Nucleus accumbens (tissue), 56 donors: ENCODE measurements around the gene THSD7A.
A peak's percentile ranks its signal among the peaks of the same experiment; 100 is the strongest.

Experiments used
- DNase-seq, 56 donors: peaks; one replicate each; lab custom pipeline; 2025; lab: John Stamatoyannopoulos, UW

THSD7A gene

DNA sequence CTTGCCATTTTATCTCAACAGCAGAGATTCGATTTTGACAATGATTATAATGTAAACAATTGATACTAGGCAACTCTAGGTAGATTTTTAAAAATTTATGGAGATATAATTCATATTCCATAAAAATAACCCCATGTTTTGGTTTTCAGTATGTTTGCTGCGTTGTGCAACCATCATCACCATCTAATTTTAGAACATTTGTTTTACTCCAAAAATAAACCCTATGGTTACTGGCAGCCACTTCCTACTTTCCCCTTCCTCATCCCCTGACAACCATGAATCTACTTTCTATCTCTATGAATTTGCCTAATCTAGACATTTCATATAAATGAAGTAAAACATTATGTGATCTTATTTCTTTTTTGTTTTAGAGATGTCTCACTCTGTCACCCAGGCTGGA, 401.9 kb downstream of the THSD7A start:
- no peak for DNase-seq

GRCh38 chr7:11428877-11429581, 403.0 kb downstream of the THSD7A start:
- DNase-seq = no peak

DNA sequence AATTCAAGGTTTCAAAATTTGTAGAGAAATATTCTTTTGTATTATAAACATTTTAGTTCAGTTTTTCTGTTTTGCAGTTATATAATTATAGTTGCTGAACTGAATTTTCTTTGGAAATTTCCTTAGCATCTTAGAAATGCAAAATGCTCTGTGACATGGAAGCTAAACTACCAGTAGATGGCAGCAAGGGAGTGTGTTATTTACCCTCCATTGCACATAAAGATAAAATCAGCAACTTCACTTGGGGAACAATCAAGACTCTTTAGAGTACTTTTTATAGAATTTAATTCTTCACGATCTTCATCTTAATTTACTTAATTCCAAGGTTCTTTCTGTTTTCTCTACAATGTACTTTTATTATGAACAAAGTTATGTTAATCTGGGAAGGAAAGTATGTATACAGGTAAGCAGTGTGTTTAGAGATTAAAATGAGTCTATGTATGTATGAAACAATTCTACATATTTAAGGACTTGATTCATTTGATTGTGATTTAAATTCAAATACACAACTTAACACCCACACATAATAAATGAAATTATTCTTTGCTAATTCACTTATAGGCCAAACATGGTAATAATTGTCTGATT, 404.2 kb downstream of the THSD7A start:
- DNase-seq = peak in 1 of 56 donors; percentile 38

DNA sequence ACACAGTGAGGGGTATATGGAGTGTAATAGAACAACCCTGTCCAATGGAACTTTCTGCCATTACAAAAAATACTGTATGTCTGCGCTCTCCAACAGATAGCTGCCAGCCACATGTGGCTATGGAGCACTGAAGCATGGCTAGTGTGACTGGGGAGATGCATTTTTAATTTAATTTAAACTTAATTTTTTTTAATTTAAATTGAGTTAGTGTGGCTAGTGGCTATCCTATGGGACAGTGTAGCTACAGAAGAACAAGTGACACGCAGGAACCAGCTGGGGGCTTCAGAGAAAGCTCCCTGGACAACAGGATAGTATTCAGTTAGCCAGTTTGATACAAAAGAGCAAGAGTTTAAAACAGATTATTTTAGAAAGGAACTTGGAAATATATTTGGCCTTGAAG, 408.0 kb downstream of the THSD7A start:
- DNase-seq = no peak

- DNase-seq = no peak
These were observed 411.9 kb downstream of the THSD7A start for GRCh38 chr7:11420049-11420448.

GRCh38 chr7:11416641-11417458, 415.1 kb downstream of the THSD7A start:
- DNase-seq = peak in 2 of 56 donors; percentile 3 to 15

DNA sequence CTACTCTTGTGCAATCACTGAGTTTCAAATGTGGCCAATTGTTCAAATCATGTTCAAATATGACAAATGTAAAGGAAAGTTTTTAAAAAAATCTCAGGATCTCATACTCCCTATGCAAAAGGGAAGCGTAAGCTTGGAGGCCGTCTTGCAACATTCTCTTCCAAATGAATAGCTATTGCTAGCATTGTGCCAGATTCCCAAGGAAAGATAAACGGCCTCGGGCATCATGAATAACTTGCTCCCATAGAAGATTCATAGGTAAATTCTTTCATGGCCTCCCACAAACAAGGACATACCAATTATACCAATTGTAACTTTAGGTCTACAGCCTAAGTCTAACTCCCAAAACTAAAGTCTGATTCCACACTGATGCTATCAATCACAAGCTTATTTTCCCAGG, 416.9 kb downstream of the THSD7A start:
- DNase-seq = no peak

GRCh38 chr7:11413901-11414300, 418.1 kb downstream of the THSD7A start:
- DNase-seq = no peak

- DNase-seq = no peak
These were observed 420.0 kb downstream of the THSD7A start for GRCh38 chr7:11412036-11412435.

DNA sequence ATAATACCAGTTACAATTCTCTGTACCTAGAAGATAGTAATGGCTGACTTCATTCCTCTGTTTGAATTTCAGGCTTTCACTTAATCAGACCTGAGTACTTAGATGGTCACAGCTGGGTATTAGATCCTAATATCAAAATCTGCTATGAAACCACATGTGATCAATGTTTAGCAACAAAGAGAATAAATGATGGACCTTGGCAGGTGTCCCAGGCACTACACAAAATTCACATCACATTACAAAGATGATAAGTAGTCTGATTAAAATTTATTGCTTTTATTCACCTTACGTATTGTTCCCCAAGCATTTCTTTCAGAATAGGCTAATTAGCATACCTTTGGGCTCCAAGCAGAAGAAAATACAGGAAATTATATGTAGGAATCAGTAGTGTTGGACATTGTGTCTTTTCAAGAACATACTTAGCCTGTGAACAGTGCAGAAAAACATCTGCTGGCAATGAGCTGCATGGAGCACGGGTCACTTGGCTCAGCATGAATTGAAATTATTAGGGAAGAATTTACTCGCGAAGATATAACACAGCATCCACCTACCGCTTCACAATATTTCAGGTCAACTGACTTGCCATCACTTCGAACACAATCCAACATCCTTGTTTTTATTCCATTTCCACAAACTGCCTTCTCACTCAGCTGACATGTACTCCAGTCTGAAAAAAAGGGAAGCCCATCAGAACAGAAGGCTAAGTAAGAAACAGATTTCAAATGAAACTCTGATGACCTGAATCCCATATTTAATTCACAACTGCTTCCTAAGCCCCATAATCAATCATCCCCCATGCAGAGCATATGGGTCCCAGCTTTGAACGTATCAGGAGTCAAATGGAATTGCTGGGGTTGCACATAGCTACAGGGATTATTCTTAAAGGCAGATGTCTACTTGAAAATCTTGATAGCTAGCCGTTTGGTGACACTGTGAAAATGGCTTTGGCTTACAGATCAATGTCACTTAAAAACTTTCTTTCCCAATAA, 421.0 kb downstream of the THSD7A start:
- no peak for DNase-seq

GRCh38 chr7:11404355-11404754, 427.6 kb downstream of the THSD7A start:
- DNase-seq = no peak

GRCh38 chr7:11403781-11404180, 428.2 kb downstream of the THSD7A start:
- DNase-seq = no peak

DNA sequence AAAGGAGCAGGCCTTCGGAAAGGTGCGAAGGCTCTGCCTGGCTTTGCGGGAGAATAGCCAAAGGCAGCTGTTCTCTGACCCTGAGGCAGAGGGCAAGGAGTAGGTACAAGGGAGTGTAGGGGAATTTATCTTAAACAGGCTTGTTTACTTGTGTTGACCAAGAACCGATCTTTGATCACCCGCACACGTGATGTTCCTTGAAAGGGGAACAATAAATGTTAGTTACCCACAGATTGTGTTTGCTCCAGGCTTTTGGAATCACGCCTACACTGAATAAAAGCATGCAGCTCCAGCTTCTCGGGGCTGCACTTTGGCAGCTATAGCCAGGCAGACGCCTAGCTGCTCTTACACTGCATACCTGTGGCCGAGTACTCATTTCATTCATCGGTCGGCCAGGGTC, 437.6 kb downstream of the THSD7A start:
- DNase-seq = no peak

DNA sequence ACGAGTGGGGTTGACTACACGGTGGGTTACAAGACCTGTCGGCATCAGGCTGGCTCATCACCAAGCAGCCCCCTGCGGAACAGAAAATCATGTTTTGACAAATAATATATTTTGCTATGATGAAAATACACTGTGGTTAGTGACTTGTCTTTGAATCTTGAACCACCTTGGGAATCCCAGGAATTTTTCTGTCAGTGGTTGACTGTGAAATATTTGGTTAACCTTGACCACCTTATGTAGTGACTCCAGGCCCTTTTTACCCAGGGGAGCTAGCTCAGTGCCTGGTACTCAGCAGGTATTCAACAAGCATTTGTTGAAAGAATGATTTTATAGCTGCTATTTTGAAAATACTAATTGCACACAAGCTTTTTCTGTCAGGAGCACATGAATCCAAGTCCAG, 452.4 kb downstream of the THSD7A start:
- no peak for DNase-seq

DNA sequence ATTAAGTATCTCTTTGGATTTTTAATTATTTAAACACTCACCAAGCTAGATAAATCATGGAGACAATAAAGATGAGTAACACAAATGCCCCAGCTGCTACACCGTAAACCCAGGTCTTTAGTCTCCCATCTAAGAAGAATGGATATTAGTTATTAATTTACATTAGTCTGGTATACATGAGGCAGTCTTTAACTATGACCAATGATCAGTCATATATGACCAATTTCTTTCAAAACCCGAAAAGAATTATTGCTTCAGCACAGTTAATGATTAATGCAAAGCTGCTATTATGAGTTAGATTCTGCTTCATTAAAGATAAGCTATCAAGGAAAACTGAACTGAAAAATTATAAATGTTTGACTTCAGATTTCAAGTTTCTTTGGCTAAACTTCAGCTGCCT, 455.5 kb downstream of the THSD7A start:
- no peak for DNase-seq

- DNase-seq = no peak
These were observed 457.4 kb downstream of the THSD7A start for GRCh38 chr7:11374629-11375028.

DNA sequence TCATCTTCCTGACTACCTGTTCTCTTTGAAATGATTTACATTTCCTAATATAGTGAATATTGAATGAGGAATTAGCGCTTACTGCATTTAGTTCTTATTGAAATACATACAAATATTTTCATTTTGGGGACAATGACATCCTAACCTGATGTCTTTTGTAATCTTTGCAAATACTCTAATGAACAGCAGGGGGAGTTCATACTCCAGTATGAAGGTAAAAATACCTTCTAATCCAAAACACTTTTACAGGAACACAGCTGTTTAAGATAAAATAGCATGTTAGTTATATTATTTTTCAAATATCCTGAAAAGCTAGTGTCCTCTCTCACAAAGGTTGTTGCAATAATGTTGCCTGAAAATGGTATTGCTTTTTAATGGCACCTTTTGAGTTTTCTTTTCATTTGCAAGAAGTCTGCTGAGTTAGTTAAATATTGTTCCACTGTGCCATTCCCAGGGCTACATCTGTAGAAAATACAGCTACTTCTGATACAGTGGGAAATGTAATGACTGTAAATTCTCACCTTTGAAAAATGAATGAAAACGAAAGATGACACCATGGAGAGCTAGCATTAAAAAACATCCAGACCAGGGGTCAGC, 458.4 kb downstream of the THSD7A start:
- no peak for DNase-seq

DNA sequence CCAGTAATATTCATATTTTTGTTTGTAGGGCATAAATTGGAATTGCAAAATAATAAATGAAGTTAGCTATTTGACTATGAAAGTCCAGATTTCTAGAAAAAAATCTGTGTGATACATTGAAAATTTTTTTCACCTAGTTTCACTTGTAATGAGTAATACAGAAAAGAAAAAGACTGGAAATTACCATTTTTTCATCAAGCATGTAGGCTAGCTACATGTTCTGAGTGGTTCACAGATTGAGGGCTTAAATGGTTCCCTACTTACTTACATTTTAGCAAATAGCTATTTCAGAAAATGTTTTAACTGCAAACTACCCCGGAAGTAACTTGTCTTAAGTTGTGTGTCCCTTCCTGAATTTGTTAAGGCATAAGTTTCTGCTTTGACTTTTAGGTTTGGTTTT, 462.3 kb downstream of the THSD7A start:
- DNase-seq = no peak

GRCh38 chr7:11366118-11366517, 465.9 kb downstream of the THSD7A start:
- no peak for DNase-seq

DNA sequence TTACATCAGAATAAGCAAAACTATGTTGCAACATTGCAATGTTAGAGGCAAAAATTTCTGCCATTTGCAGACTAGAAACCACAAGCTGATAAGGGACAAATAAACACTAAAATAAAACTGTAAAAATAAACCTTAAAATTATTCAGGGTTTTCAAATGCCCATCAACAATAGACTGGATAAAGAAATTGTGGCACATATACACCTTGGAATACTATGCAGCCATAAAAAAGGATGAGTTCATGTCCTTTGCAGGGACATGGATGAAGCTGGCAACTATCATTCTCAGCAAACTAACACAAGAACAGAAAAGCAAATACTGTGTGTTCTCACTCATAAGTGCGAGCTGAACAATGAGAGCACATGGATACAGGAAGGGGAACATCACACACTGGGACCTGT, 473.4 kb downstream of the THSD7A start:
- no peak for DNase-seq
